GM13976 (cell line): ENCODE results near the gene GTF3C2.
"Not testable (repeated sequence)": the region's sequence is repeated elsewhere in the genome, so short reads cannot be mapped to it uniquely, and the experiment has no call there.

Source experiments
- DNase-seq: peaks from one replicate; pipeline ENCODE4 v3.0.0; 2012; ENCODE audit warnings: low spot score
- in situ Hi-C: fragments of 300-500 bp; cut with MboI; formaldehyde crosslinking; loops from one replicate; pipeline ENCODE4 v1.12.0; 2022; ENCODE audit warnings: low sequenced_read_pairs, mixed read lengths, inconsistent platforms; ENCODE audit not compliant: unreplicated experiment
- TF ChIP-seq, protein P1 (sequence below): IDR thresholded peaks from 2 replicates; pipeline ENCODE4 v1.5.1; 2012; ENCODE audit warnings: borderline replicate concordance, mild to moderate bottlenecking; ENCODE audit not compliant: insufficient read depth; ENCODE audit errors: extremely low read depth, missing control alignments, control extremely low read depth

GTF3C2 gene

DNA sequence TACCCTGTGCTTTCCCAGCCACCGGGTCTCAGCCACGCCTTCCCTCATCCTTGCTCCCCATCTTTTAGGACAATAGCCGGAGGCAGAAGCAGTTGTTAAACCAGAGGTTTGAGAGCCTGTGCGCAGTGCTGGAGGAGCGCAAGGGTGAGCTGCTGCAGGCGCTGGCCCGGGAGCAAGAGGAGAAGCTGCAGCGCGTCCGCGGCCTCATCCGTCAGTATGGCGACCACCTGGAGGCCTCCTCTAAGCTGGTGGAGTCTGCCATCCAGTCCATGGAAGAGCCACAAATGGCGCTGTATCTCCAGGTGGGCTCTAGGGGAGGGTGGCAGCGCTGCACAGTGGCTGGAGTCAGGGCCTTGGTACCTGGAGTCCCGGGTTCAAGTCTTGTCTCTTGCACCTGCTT is 51.0 kb downstream of the GTF3C2 start:
- in situ Hi-C loops, result no loop called here
- TF ChIP-seq, protein P1, sequence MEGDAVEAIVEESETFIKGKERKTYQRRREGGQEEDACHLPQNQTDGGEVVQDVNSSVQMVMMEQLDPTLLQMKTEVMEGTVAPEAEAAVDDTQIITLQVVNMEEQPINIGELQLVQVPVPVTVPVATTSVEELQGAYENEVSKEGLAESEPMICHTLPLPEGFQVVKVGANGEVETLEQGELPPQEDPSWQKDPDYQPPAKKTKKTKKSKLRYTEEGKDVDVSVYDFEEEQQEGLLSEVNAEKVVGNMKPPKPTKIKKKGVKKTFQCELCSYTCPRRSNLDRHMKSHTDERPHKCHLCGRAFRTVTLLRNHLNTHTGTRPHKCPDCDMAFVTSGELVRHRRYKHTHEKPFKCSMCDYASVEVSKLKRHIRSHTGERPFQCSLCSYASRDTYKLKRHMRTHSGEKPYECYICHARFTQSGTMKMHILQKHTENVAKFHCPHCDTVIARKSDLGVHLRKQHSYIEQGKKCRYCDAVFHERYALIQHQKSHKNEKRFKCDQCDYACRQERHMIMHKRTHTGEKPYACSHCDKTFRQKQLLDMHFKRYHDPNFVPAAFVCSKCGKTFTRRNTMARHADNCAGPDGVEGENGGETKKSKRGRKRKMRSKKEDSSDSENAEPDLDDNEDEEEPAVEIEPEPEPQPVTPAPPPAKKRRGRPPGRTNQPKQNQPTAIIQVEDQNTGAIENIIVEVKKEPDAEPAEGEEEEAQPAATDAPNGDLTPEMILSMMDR, result no peak
- no peak for DNase-seq

DNA sequence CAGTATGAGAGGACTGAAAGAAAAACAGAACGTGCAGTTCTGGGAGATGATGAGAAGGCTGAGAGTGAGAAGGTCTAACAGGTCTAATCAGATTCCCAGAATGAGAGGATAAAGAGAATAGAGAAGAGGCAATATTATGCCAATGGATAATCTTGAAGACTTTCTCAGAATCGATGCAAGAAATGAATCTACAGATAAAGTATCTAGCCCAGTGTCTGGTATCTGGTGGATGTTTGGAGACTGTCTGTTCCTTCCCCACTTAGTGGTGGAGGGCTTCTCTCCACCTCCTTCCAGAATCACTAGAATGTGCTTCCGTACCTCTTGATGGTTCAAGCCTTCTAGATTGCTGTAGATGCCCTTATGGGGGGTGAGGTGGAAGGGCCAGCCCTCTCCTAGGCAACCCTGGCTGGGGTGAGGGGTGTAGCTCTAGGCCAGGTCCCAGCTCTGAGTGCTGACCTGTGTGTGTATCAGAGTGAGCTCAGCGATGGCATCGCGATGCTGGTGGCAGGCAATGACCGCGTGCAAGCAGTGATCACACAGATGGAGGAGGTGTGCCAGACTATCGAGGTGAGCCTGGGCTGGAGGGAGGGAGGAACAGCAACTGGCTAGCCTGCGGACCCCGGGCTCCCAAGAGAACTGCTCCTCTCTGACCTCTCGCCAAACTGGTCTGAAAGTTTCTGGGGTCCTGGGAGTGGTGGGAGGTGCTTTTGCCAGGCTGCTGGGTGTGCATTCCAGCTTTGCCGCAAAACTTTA is 51.9 kb downstream of the GTF3C2 start:
- TF ChIP-seq, protein P1, result no peak
- no peak for DNase-seq
- in situ Hi-C loops, result no loop called here

DNA sequence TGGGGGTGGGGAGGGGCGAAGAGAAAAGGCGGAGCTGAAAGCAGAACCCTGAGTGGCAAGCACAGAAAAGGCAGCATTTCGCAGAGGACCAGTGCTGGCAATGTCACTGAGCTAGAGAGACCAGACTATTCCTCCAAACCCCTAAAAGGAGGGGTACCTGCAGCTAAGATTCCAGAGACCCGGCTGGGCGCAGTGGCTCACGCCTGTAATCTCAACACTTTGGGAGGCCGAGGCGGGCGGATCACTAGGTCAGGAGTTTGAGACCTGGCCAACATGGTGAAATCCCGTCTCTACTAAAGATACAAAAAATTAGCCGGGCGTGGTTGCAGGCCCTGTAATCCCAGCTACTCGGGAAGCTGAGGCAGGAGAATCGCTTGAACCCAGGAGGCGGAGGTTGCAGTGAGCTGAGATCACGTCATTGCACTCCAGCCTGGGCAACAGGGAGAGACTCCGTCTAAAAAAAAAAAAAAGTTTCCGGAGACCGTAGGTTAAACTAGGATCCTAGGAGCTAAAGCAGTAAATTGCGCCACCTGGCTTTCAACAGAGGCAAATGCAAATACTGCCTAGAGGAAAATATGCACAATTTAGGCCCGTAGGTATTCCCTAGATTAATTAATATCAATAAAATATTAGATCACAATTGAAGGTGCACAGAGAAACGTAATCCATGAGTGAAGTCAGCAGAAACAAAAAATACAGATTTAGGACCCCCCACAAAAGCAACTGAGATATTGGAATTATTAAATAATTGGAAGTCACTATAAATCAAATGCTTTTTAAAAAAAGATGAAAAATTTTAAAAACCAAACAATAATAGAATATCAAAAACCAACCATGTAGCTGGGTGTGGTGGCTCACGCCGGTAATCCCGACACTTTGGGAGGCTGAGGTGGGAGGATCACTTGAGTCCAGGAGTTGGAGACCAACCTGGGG is 53.2 kb downstream of the GTF3C2 start:
- peak; percentile 76 for DNase-seq
- TF ChIP-seq, protein P1, result peak; percentile 82
- in situ Hi-C loops, result no loop called here

DNA sequence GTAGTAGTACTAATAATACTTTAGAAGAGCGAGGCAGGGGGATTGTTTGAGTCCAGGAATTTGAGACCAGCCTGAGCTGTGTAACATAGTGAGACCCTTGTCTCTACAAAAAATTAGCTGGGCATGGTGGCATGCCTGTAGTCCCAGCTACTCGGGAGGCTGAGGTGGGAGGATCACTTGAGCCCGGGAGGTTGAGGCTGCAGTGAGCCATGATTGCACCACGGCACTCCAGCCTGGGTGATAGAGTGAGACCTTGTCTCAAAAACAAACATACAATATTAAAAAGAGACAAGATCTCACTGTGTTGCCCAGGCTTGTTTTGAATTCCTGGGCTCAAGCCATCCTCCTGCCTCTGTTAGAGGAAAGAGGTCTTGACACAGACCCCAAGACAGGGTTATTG is 56.0 kb downstream of the GTF3C2 start:
- DNase-seq, in situ Hi-C loops: not testable (repeated sequence)

DNA sequence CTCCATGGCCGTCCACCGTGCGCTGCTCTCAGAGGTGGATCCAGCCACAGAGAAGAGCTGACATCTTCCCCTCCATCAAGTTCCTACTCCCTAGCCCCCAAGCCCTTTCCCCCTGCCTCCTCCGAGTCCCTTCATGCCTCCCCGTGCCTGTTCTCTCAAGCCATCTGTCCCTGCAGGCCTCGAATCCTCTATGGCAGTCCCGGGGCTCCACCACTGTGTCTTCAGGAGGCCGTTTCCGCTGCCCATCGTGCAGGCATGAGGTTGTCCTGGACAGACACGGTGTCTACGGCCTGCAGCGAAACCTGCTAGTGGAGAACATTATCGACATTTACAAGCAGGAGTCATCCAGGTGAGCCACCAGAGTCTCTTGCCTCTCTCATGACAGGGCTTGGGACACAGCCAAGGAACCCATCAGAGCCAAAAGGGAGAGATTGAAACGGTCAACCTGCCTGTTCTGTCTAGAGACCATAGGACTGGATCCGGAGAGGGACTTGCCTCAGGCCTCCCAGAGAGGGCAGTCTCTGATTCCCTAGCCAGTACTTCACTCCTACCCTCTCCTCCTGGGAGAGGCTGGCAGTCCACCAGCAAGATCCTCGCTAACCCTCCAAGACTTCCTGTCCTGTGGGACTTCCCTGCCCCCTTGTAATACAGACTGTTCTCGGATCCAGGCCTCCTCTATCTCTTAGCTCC is 58.0 kb downstream of the GTF3C2 start:
- in situ Hi-C loops, result loop anchor here (25.0 kb wide), 1 partner anchor 336 kb away; the partner anchor contains the start of gene MAPRE3
- TF ChIP-seq, protein P1, result no peak
- no peak for DNase-seq

DNA sequence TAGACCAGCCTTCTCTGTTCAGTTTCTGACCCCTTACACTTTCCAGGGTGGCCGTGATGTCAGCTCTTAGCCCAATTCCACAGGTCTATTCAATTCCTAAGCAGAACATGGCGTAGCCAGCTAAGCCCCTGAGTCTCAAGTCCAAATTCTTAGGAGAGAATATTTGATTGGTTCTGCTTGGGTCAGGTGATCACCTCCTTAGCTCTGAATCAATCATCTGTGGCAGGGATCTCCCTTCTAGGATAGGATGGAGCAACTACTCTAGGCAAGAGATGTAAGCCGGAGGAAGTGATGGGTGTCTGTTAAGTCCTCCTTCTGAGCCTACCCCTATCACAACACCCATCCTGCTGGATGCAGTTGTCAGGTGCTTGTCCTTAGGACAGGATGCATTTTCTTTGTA is 59.4 kb downstream of the GTF3C2 start:
- TF ChIP-seq, protein P1, result no peak
- in situ Hi-C loops, result loop anchor here (25.0 kb wide), 1 partner anchor 335 kb away; the partner anchor contains the start of gene MAPRE3
- no peak for DNase-seq
